D721Med (cell line): ENCODE results near the gene RABEPK.

Experiments used
- DNase-seq: peaks from one replicate; pipeline ENCODE4 v3.0.0; 2011; ENCODE audit warnings: low spot score; ENCODE audit not compliant: insufficient read length
- FAIRE-seq: peaks from 2 replicates; lab custom pipeline; 2011; peaks lifted over from hg19 to GRCh38; lab: Jason Lieb, UNC
- CTCF ChIP-seq: IDR thresholded peaks from 2 replicates; pipeline ENCODE4 v1.5.1; 2012; ENCODE audit warnings: mild to moderate bottlenecking, control low read depth; ENCODE audit not compliant: insufficient read depth; ENCODE audit errors: missing control alignments

Gene RABEPK

GRCh38 chr9:125241000-125241862 is 40.9 kb downstream of the RABEPK start, which contains the start of gene HSPA5:
Gene HSPA5, minus strand, starts transcription at chr9:125241343. Its CDS starts 217 bp downstream, at chr9:125241126.
- FAIRE-seq: no peak
- TF ChIP-seq CTCF: no peak
- peak; percentile 95 for DNase-seq

DNA sequence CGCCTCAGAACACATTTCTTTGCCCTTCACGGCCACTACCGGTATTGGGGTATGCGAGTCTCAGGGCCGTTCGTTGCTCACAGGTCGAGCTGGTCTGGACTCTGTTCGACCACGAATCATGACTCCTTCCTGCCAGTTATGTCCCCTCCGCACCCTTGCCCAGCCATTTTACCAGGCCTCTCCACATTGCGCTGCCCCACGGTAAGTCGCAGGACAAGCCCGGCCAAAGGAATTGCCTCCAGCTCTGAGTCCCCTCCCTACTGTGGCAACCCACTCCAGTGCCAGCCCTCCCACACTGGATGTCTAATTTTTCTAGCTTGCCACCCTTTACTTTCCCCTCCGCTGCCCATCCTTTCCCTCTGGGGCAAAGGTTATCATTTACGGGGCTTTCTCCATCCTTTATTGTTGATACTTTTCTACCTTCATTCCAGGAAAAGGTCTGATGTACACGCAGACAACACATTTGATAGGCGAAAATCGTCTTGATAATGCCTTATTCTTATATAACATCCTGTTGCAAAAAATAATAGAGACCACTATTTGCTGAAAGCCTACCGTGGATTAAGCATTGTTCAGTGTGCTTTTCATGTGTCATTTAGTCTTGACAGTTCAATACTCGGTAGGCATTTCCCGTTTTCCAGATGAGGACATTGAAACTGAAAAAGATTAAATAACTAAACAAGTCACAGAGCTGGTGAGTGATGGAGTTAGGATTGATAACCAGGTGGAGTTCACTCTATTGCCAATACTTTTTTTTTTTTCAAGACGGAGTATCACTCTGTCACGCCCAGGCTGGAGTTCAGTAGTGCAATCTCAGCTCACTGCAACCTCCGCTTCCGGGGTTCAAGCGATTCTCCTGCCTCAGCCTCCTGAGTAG is 41.8 kb downstream of the RABEPK start:
- FAIRE-seq: no peak
- no peak for TF ChIP-seq CTCF
- no peak for DNase-seq

GRCh38 chr9:125243792-125244260 is 43.5 kb downstream of the RABEPK start:
- DNase-seq: no peak
- no peak for FAIRE-seq
- TF ChIP-seq CTCF: no peak

DNA sequence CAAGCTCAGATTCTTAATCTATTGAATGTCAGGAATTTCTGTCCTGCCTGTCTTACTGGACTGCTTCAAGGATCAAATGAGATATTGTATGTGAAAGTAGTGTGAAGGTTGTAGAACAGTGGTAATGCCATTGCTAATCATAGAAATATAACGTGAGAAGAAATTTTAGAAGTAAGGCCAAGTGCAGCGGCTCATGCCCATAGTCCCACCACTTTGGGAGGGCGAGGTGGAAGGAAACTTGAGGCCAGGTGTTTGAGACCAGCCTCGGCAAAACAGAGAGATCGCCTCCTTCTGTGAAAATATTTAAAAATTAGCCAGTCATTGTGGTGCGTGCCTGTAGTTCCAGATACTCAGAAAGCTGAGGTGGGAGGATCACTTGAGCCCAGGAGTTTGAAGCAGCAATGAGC is 45.9 kb downstream of the RABEPK start:
- TF ChIP-seq CTCF: no peak
- no peak for DNase-seq

DNA sequence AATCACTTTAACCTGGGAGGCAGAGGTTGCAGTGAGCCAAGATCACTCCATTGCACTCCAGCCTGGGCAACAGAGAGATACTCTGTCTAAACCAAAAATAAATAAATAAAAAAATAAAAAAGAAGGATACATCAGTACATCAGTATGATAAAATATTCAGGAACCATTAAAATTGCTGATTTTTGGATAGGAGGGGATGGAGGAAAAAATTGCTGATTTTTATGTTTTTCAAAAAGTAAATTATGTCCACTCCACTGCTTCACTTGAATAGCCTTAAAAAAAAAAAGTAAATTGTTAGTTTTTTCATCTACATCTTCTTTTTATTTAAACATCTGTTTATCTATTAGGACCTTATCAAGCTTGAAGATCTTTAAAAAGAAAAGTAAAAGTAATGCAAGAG is 53.9 kb downstream of the RABEPK start:
- no peak for TF ChIP-seq CTCF
- DNase-seq (no peak), FAIRE-seq (no peak)

More for the DNA sequence above, 45.9 kb downstream of the RABEPK start:
- FAIRE-seq: no peak

DNA sequence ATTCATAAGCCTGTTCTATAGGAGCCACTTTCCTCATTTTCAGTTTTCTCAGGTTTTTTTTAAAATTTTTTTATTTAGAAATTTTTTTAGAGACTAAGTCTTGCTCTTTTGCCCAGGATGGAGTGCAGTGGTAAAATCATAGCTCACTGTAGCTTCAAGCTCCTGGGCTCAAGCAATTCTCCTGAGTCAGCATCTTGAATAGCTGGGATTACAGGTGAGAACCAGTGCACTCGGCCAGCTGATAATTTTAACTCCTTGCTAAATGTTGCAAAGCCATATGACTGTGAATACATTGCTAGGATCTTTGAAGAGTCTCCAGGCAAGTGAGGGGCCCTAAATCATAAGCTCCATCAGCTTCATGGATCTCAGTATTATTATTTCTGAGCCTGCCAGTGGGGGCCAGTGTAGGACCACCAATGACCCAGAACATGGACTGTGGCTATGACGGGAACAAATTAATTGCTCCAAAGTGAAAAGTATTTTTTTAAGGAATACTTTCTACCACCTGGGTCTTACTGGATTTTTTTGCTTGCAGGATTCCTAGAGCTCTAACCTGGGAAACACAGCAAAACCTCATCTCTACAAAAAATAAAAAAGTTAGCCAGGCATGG is 55.5 kb downstream of the RABEPK start:
- peak; percentile 71 for TF ChIP-seq CTCF
- FAIRE-seq (no peak), DNase-seq (peak; percentile 51)
